ENCODE data around the gene CCDC174.

DNA sequence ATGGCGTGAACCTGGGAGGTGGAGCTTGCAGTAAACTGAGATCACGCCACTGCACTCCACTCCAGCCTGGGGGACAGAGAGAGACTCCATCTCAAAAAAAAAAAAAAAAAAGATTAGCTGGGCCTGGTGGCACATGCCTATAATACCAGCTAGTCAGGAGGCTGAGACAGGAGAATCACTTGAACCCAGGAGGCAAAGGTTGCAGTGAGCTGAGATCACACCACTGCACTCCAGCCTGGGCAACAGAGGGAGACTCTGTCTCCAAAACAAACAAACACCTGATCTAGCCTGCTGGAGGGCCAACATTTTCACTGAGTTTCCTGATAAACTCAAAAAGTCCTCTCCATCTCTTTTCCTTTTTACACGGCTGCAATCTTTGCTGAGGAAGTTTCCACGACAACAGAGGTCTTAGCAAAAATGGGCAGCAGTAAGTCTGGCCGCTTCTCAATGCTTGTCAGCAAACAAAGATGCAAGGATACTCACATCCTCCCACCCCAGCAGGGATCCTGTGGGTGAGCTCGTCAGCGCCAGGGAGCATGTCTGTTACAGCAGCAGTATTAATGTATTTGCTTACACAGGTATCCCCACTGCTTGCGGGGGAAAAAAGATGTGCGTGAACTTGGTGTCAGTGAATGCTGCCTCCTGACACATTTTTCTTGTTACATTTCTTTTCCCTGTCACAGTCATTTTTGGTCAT lies 21.0 kb upstream of the CCDC174 start:
- TF ChIP-seq, protein P1, sequence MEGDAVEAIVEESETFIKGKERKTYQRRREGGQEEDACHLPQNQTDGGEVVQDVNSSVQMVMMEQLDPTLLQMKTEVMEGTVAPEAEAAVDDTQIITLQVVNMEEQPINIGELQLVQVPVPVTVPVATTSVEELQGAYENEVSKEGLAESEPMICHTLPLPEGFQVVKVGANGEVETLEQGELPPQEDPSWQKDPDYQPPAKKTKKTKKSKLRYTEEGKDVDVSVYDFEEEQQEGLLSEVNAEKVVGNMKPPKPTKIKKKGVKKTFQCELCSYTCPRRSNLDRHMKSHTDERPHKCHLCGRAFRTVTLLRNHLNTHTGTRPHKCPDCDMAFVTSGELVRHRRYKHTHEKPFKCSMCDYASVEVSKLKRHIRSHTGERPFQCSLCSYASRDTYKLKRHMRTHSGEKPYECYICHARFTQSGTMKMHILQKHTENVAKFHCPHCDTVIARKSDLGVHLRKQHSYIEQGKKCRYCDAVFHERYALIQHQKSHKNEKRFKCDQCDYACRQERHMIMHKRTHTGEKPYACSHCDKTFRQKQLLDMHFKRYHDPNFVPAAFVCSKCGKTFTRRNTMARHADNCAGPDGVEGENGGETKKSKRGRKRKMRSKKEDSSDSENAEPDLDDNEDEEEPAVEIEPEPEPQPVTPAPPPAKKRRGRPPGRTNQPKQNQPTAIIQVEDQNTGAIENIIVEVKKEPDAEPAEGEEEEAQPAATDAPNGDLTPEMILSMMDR (IDR thresholded peaks at IDR 0.05; ENCODE audit: low read length): no peak
- TF ChIP-seq EZH2 (optimal IDR thresholded peaks at IDR 0.05; ENCODE audit: low read depth, low read length) (no peak), EZH2phosphoT487 (IDR thresholded peaks at IDR 0.05; ENCODE audit: low read length) (no peak)

Data from MM.1S (cell line).